OCI-LY7 (cell line): ENCODE measurements around the gene ERVK3-1. TPM values are rescaled to one million over a fixed set of nuclear protein-coding genes. Genes with fewer than 3 reads are reported as not detected.
"Not testable (repeated sequence)": the region's sequence is repeated elsewhere in the genome, so short reads cannot be mapped to it uniquely, and the experiment has no call there.

Experiments
- Bru-seq: library from RNA; stranded (reverse); fragments of 400-500 nt; gene quantifications from one replicate; lab custom pipeline; 2021; lab: Mats Ljungman, UMichigan
- BruChase-seq, 2 experiments: library from RNA; stranded (reverse); fragments of 400-500 nt; gene quantifications; one replicate each; lab custom pipeline; 2021; lab: Mats Ljungman, UMichigan
- BruUV-seq: library from RNA; stranded (reverse); fragments of 400-500 nt; replicated peaks from 2 replicates; lab custom pipeline; 2021; lab: Mats Ljungman, UMichigan
- CTCF ChIA-PET: fragments of 300-600 bp; sonication (Branson Sonifier 250); formaldehyde crosslinking; loops from one replicate; lab custom pipeline; 2022; ENCODE audit warnings: antibody characterized with exemption; ENCODE audit not compliant: unreplicated experiment; lab: Charles Lee
- POLR2A ChIA-PET: fragments of 300-600 bp; sonication (Branson Sonifier 250); formaldehyde crosslinking; loops from one replicate; lab custom pipeline; 2022; ENCODE audit warnings: antibody characterized with exemption; lab: Charles Lee
- DNase-seq: peaks from one replicate; pipeline ENCODE4 v3.0.0-alpha.2; 2015; ENCODE audit warnings: low spot score
- H2AFZ ChIP-seq: fragments of 200-600 bp; sonication (generic), shearing (Covaris generic); 2 replicates; pipeline ENCODE4 v1.6.1; 2014; ENCODE audit warnings: mild to moderate bottlenecking, antibody characterized with exemption, low read length, moderate library complexity
- H3K27ac ChIP-seq: fragments of 200-600 bp; sonication (generic); 2 replicates; pipeline ENCODE4 v1.5.1; 2014; ENCODE audit warnings: mixed run types, low read depth, mild to moderate bottlenecking, moderate library complexity, low read length, inconsistent platforms; ENCODE audit not compliant: poor library complexity, severe bottlenecking
- H3K36me3 ChIP-seq: fragments of 200-600 bp; sonication (generic); 2 replicates; pipeline ENCODE4 v1.6.1; 2014; ENCODE audit warnings: mild to moderate bottlenecking, antibody characterized with exemption, low read length, moderate library complexity, mixed read lengths; ENCODE audit not compliant: insufficient read depth
- H3K4me1 ChIP-seq: fragments of 200-600 bp; sonication (generic); 2 replicates; pipeline ENCODE4 v1.5.1; 2014; ENCODE audit warnings: mild to moderate bottlenecking, low read length; ENCODE audit not compliant: insufficient read depth, poor library complexity, severe bottlenecking
- H3K4me2 ChIP-seq: fragments of 200-600 bp; sonication (generic); 2 replicates; pipeline ENCODE4 v1.6.1; 2014; ENCODE audit warnings: mild to moderate bottlenecking, low read length
- H3K4me3 ChIP-seq: fragments of 200-600 bp; sonication (generic); 2 replicates; pipeline ENCODE4 v1.5.1; 2014; ENCODE audit warnings: mild to moderate bottlenecking, low read depth, low read length; ENCODE audit not compliant: poor library complexity, severe bottlenecking
- H3K79me2 ChIP-seq: fragments of 200-600 bp; sonication (generic); 2 replicates; pipeline ENCODE4 v1.6.1; 2016; ENCODE audit warnings: low read depth, mild to moderate bottlenecking, low read length, moderate library complexity, mixed read lengths; ENCODE audit not compliant: insufficient read depth
- H3K9me2 ChIP-seq: fragments of 200-600 bp; sonication (generic); 2 replicates; pipeline ENCODE4 v1.6.1; 2016; ENCODE audit warnings: mild to moderate bottlenecking, low read length, mixed read lengths; ENCODE audit not compliant: insufficient read depth
- H3K9me3 ChIP-seq: fragments of 200-600 bp; sonication (generic); 2 replicates; pipeline ENCODE4 v1.6.1; 2014; ENCODE audit warnings: mild to moderate bottlenecking, mixed run types, low read length, mixed read lengths
- H4K20me1 ChIP-seq: fragments of 200-600 bp; sonication (generic); 2 replicates; pipeline ENCODE4 v1.6.1; 2014; ENCODE audit warnings: mild to moderate bottlenecking, antibody characterized with exemption, low read length, moderate library complexity, mixed read lengths; ENCODE audit not compliant: insufficient read depth
- CTCF ChIP-seq: fragments of 200-600 bp; sonication (generic); conservative IDR thresholded peaks from 2 replicates; pipeline ENCODE4 v1.5.1; 2014; ENCODE audit warnings: mild to moderate bottlenecking, antibody characterized with exemption, low read length, moderate library complexity, mixed read lengths
- EZH2phosphoT487 ChIP-seq: fragments of 200-600 bp; sonication (generic); IDR thresholded peaks from 2 replicates; pipeline ENCODE4 v1.6.1; 2018; ENCODE audit warnings: low read depth, borderline replicate concordance, mild to moderate bottlenecking, mixed run types, antibody characterized with exemption, low read length, moderate library complexity, mixed read lengths
- intact Hi-C: fragments of 100-400 bp; cut with micrococcal nuclease; formaldehyde crosslinking; loops from one replicate; pipeline ENCODE4 v1.10.0; 2022; ENCODE audit not compliant: unreplicated experiment
- long read RNA-seq: library from polyadenylated mRNA; stranded (forward); transcript quantifications from one replicate; pipeline ENCODE4 v2.0.0, GENCODE V29; 2022
- total RNA-seq, 2 experiments: library from RNA; depleted of rRNA in 1 of 2; stranded (reverse); fragments of >200 nt in 1 of 2; shearing (Covaris generic) in 1 of 2; gene quantifications; 2 replicates each; pipeline ENCODE4 v1.2.3, GENCODE V29; 2014 to 2022

ERVK3-1 gene
- total RNA-seq (2014; rRNA removed; shearing (Covaris generic)) (61.7 and 79.6 TPM in 2 replicates), total RNA-seq (2022) (46.4 and 48.1 TPM in 2 replicates), Bru-seq, nascent RNA (percentile 61 among the genes with signal in this experiment), BruChase-seq, experiment 1, labeled RNA remaining after a 6-hour chase (percentile 51 among the genes with signal in this experiment), BruChase-seq, experiment 2, labeled RNA remaining after a 2-hour chase (percentile 71 among the genes with signal in this experiment)
- long read RNA-seq, transcript ERVK3-1-201 (4 exons, 1,469 nt) = major isoform, 42 of 53 reads
- long read RNA-seq, partial matches to known transcripts = 0 of 53 reads
- long read RNA-seq, other reads (novel, unspliced or antisense) = 8 of 53 reads

- ChIA-PET POLR2A (interaction anchor here (1.0 to 1.5 kb wide), 2 partner anchors 8 to 21 kb away, joined by 3 to 4 read pairs; partner anchors contain the start of gene ZSCAN22), CTCF (no interaction called here)
- Histone ChIP-seq H3K27ac (peak within 1 kb of the TSS; percentile 46), H2AFZ (peak within 1 kb of the TSS; percentile 89), H3K79me2 (peaks cover 18% of the 10 kb centered on the region), H3K4me2 (peak within 1 kb of the TSS; percentile 77), H3K9me3 (peaks cover 15% of the 10 kb centered on the region; the same call in 1 of the 2 replicates), H3K9me2 (no peaks in the 10 kb centered on the region), H3K4me1 (peaks cover 15% of the 10 kb centered on the region), H4K20me1 (no peaks in the 10 kb centered on the region), H3K4me3 (peak within 1 kb of the TSS; percentile 94), H3K36me3 (peaks cover 79% of the 10 kb centered on the region)
- peak; percentile 98 for DNase-seq
- TF ChIP-seq EZH2phosphoT487 (no peak), CTCF (no peak)
- BruUV-seq = no TSS peak
- intact Hi-C loops = loop anchor here (1.0 to 2.0 kb wide), 5 partner anchors 22 to 122 kb away; partner anchors contain the start of genes ZNF274, ZNF544, ZNF8 and ZNF837
These were observed at the start of gene ERVK3-1 for GRCh38 chr19:58305065-58305931. Gene ERVK3-1 (plus strand): TSS chr19:58305377. CDS start chr19:58312169, 6,792 bp downstream.

GRCh38 chr19:58258259-58258658 lies 46.9 kb upstream of the ERVK3-1 start:
- H3K4me3 ChIP-seq, H3K9me2 ChIP-seq, H3K4me1 ChIP-seq, BruUV-seq, intact Hi-C loops, H2AFZ ChIP-seq, POLR2A ChIA-PET, H4K20me1 ChIP-seq, H3K27ac ChIP-seq, H3K79me2 ChIP-seq, H3K4me2 ChIP-seq, DNase-seq: not testable (repeated sequence)
- peaks cover 90% of the 10 kb centered on the region for H3K36me3 ChIP-seq
- H3K9me3 ChIP-seq = peaks cover 51% of the 10 kb centered on the region
- CTCF ChIA-PET = interaction anchor here (0.6 to 0.7 kb wide), 2 partner anchors 106 to 297 kb away, joined by 3 to 4 read pairs; no protein-coding TSS in a partner anchor

- Histone ChIP-seq H3K4me2 (no peak overlapping the region), H3K9me3 (peaks cover 60% of the 10 kb centered on the region), H4K20me1 (no peaks in the 10 kb centered on the region), H3K27ac (no peak overlapping the region), H3K9me2 (no peaks in the 10 kb centered on the region), H3K36me3 (peaks cover 78% of the 10 kb centered on the region), H3K4me3 (no peak overlapping the region), H3K4me1 (no peaks in the 10 kb centered on the region), H3K79me2 (no peaks in the 10 kb centered on the region), H2AFZ (no peak overlapping the region)
- POLR2A ChIA-PET = no interaction called here
- CTCF ChIA-PET = no interaction called here
- intact Hi-C loops = no loop called here
- no peak for DNase-seq
- TF ChIP-seq CTCF (no peak), EZH2phosphoT487 (no peak)
- no TSS peak for BruUV-seq
These were observed 43.6 kb upstream of the ERVK3-1 start for GRCh38 chr19:58261600-58261967.
